ENCODE data around the gene GRIK4. TPM values are rescaled to one million over a fixed set of nuclear protein-coding genes. Genes with fewer than 3 reads are reported as not detected.
A peak's percentile ranks its signal among the peaks of the same experiment; 100 is the strongest.

Gene GRIK4
- total and polyA plus RNA-seq, 2 donors (not counting 3 experiments of a cell fraction or from before 2014, with no cell fraction given): 0.81 to 1.6 TPM

GRCh38 chr11:121024989-121025388 lies 513.4 kb downstream of the GRIK4 start:
- no peak overlapping the region for H3K27ac ChIP-seq (ENCODE audit: insufficient read depth, low read depth, low read length)
- peaks cover 20% of the 10 kb centered on the region for H3K79me2 ChIP-seq (ENCODE audit: control insufficient read depth, insufficient read depth, low read length)
- FAIRE-seq: no peak
- H3K4me1 ChIP-seq (ENCODE audit: control insufficient read depth, extremely low read depth, insufficient read depth, low read length): peaks cover 7% of the 10 kb centered on the region
- no peaks in the 10 kb centered on the region for H3K27me3 ChIP-seq (ENCODE audit: control insufficient read depth in 2 of 2, insufficient read depth in 2 of 2, low read length in 2 of 2)
- TF ChIP-seq MYC (IDR thresholded peaks at IDR 0.05; ENCODE audit: low read depth, low read length): no peak
- TF ChIP-seq CTCF (IDR thresholded peaks at IDR 0.05; ENCODE audit: extremely low read depth in 1 of 2, insufficient read depth in 1 of 2, low read depth in 1 of 2, low read length in 2 of 2): no peak
- dilution Hi-C loops (cut with MboI; ENCODE audit: extremely low pct_ligation_motif_present, low sequenced_read_pairs) (no loop called here), intact Hi-C loops (cut with micrococcal nuclease) (loop anchor here (2.0 kb wide), 1 partner anchor 14 kb away; no protein-coding TSS in a partner anchor)
- POLR2A ChIA-PET: no interaction called here
- H3K9me3 ChIP-seq (replicated peaks; ENCODE audit: control insufficient read depth, insufficient read depth, low read length): no peaks in the 10 kb centered on the region
- H3K9ac ChIP-seq (replicated peaks; ENCODE audit: extremely low read depth, insufficient read depth, low read length): no peak overlapping the region
- H3K4me3 ChIP-seq (replicated peaks in 1 of 3; ENCODE audit: insufficient read depth in 1 of 3, low read depth in 1 of 3, low read length in 3 of 3): peak overlapping the region in 2 of 3 experiments; percentile 56 to 95
- CTCF ChIA-PET: interaction anchor here (0.7 to 2.0 kb wide), 7 partner anchors 10 to 340 kb away, joined by 3 to 6 read pairs (median 3); no protein-coding TSS in a partner anchor
- H4K20me1 ChIP-seq (replicated peaks; ENCODE audit: control insufficient read depth, extremely low read depth, insufficient read depth, low read length): peaks cover 2% of the 10 kb centered on the region
- H3K9me1 ChIP-seq (replicated peaks; ENCODE audit: control insufficient read depth, extremely low read depth, insufficient read depth, low read length): no peaks in the 10 kb centered on the region
- H3K36me3 ChIP-seq (ENCODE audit: control insufficient read depth in 2 of 2, extremely low read depth in 1 of 2, insufficient read depth in 2 of 2, low read length in 2 of 2): no peaks in the 10 kb centered on the region
- H2AFZ ChIP-seq (ENCODE audit: low read depth, low read length): no peak overlapping the region
- DNase-seq (ENCODE audit: low read depth, low spot score): no peak
- no TSS peak for BruUV-seq (replicated peaks)
- peak overlapping the region; percentile 49 for H3K4me2 ChIP-seq (ENCODE audit: insufficient read depth, low read length)

GRCh38 chr11:121029153-121029552 lies 517.6 kb downstream of the GRIK4 start:
- Histone ChIP-seq H3K9ac (replicated peaks; ENCODE audit: extremely low read depth, insufficient read depth, low read length) (no peak overlapping the region), H3K4me1 (ENCODE audit: control insufficient read depth, extremely low read depth, insufficient read depth, low read length) (peaks cover 7% of the 10 kb centered on the region), H3K4me3 (replicated peaks in 1 of 3; ENCODE audit: insufficient read depth in 1 of 3, low read depth in 1 of 3, low read length in 3 of 3) (no peak overlapping the region), H4K20me1 (replicated peaks; ENCODE audit: control insufficient read depth, extremely low read depth, insufficient read depth, low read length) (peaks cover 5% of the 10 kb centered on the region), H3K36me3 (ENCODE audit: control insufficient read depth in 2 of 2, extremely low read depth in 1 of 2, insufficient read depth in 2 of 2, low read length in 2 of 2) (no peaks in the 10 kb centered on the region), H3K9me3 (replicated peaks; ENCODE audit: control insufficient read depth, insufficient read depth, low read length) (no peaks in the 10 kb centered on the region), H3K9me1 (replicated peaks; ENCODE audit: control insufficient read depth, extremely low read depth, insufficient read depth, low read length) (no peaks in the 10 kb centered on the region), H2AFZ (ENCODE audit: low read depth, low read length) (no peak overlapping the region), H3K4me2 (ENCODE audit: insufficient read depth, low read length) (no peak overlapping the region), H3K79me2 (ENCODE audit: control insufficient read depth, insufficient read depth, low read length) (peaks cover 20% of the 10 kb centered on the region), H3K27me3 (ENCODE audit: control insufficient read depth in 2 of 2, insufficient read depth in 2 of 2, low read length in 2 of 2) (no peaks in the 10 kb centered on the region), H3K27ac (ENCODE audit: insufficient read depth, low read depth, low read length) (no peak overlapping the region)
- no TSS peak for BruUV-seq (replicated peaks)
- no peak for FAIRE-seq
- POLR2A ChIA-PET: no interaction called here
- no peak for TF ChIP-seq CTCF (IDR thresholded peaks at IDR 0.05; ENCODE audit: extremely low read depth in 1 of 2, insufficient read depth in 1 of 2, low read depth in 1 of 2, low read length in 2 of 2)
- no peak for TF ChIP-seq MYC (IDR thresholded peaks at IDR 0.05; ENCODE audit: low read depth, low read length)
- no peak for TF ChIP-seq JUN (IDR thresholded peaks at IDR 0.05; ENCODE audit: borderline replicate concordance, insufficient read depth, insufficient read length, low read depth)
- no peak for TF ChIP-seq EZH2 (IDR thresholded peaks at IDR 0.05; ENCODE audit: borderline replicate concordance, low read depth, low read length, severe bottlenecking)
- no peak for TF ChIP-seq POLR2AphosphoS5 (IDR thresholded peaks at IDR 0.05; ENCODE audit: insufficient read depth, low read depth, low read length)
- TF ChIP-seq GATA2 (IDR thresholded peaks at IDR 0.05; ENCODE audit: insufficient read depth, insufficient read length, low read depth, low read length): no peak
- no peak for TF ChIP-seq FOS (IDR thresholded peaks at IDR 0.05; ENCODE audit: borderline replicate concordance, insufficient read depth, low read length)
- TF ChIP-seq POLR2A (IDR thresholded peaks at IDR 0.05; ENCODE audit: low read depth, low read length): no peak
- TF ChIP-seq MAX (IDR thresholded peaks at IDR 0.05; ENCODE audit: insufficient read depth, insufficient read length): no peak
- CTCF ChIA-PET: interaction anchor here (1.0 kb wide), 1 partner anchor 10 kb away, joined by 3 read pairs; no protein-coding TSS in a partner anchor
- dilution Hi-C loops (cut with MboI; ENCODE audit: extremely low pct_ligation_motif_present, low sequenced_read_pairs): no loop called here
- no peak for DNase-seq (ENCODE audit: low read depth, low spot score)
- intact Hi-C loops (cut with micrococcal nuclease): no loop called here
